Keratinocyte (primary cell): ENCODE data around the gene TMED7.

Experiments used
- CTCF ChIP-seq, 3 experiments: IDR thresholded peaks in 1 of 3; conservative IDR thresholded peaks in 1 of 3; optimal IDR thresholded peaks in 1 of 3; 2 replicates in 2 of 3; 3 replicates in 1 of 3; pipeline versions ENCODE3 to v1.5.1; 2011; ENCODE audit warnings: low read length in 3 of 3, mild to moderate bottlenecking in 3 of 3, moderate library complexity in 2 of 3, control low read depth in 1 of 3, inconsistent platforms in 1 of 3; ENCODE audit not compliant: insufficient read depth in 2 of 3; ENCODE audit errors: extremely low read depth in 1 of 3
- EZH2 ChIP-seq: IDR thresholded peaks from one replicate; pipeline ENCODE4 v1.6.1; 2012; ENCODE audit warnings: inconsistent platforms, mild to moderate bottlenecking, low read length, moderate library complexity

DNA sequence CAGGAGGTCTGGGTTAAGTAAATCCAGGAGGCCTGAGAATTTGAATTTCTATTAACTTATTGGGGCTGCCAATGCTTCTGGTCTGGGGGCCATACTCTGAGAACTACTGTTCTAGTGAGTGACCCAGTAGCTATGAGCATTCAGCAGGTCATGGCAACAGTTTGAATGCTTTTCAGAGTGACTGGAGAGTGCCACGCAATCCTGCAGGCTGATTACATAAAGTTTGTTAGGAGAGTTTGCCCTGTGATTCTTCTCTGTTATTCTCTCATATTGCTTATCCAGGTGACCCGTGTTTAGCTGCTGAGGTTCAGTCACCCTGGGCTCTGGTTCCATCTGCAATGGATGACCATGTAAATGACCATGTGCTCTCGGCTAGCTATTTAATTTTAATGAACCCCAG lies 22.2 kb upstream of the TMED7 start:
- no peak for TF ChIP-seq CTCF (optimal IDR thresholded peaks at IDR 0.05 in 1 of 3, IDR thresholded peaks at IDR 0.05 in 1 of 3, conservative IDR thresholded peaks at IDR 0.05 in 1 of 3; ENCODE audit: extremely low read depth in 1 of 3, insufficient read depth in 2 of 3, low read length in 3 of 3)
- TF ChIP-seq EZH2: no peak
